K562 (cell line): ENCODE results near the gene ZNRD2. TPM values are rescaled to one million over a fixed set of nuclear protein-coding genes. Genes with fewer than 3 reads are reported as not detected.

ENCODE experiments used
- ATAC-seq: fragments of 200-7000 bp; cut with Tn5 transposase; 3 replicates; pipeline ENCODE4 v1.9.1; 2020; ENCODE audit warnings: moderate library complexity
- BruUV-seq: library from RNA; stranded (reverse); fragments of 400-500 nt; replicated peaks from 2 replicates; lab custom pipeline; 2021; lab: Mats Ljungman, UMichigan
- CTCF ChIA-PET: fragments of 300-600 bp; formaldehyde crosslinking; extraction: SDS; loops from one replicate; lab custom pipeline; 2021; ENCODE audit warnings: low intra/inter-chr PET ratio; lab: Yijun Ruan, JAX
- POLR2A ChIA-PET: fragments of 300-600, 350-650 bp; sonication (Branson Sonifier 250); formaldehyde crosslinking; extraction: SDS; loops from one replicate; lab custom pipeline; 2021; ENCODE audit warnings: antibody characterized with exemption, inconsistent platforms; lab: Yijun Ruan, JAX
- DNase-seq, 4 experiments: peaks; one replicate each; pipeline versions ENCODE4 v3.0.0 to v3.0.0-alpha.2; 2011 to 2018; ENCODE audit warnings: low spot score in 3 of 4, mixed read lengths in 3 of 4; ENCODE audit errors: extremely low read depth in 1 of 4
- FAIRE-seq: peaks from 2 replicates; lab custom pipeline; 2011; peaks lifted over from hg19 to GRCh38; lab: Jason Lieb, UNC
- H2AFZ ChIP-seq: 2 replicates; pipeline ENCODE4 v1.6.0; 2011; ENCODE audit warnings: low read depth, low read length, control low read depth, inconsistent platforms
- H3K27ac ChIP-seq: fragments of 200-600 bp; 3 replicates; pipeline ENCODE4 v1.8.0; 2011; ENCODE audit warnings: low read depth, mild to moderate bottlenecking, control low read depth, inconsistent platforms, low read length, moderate library complexity, mixed read lengths; ENCODE audit errors: extremely low read depth
- H3K27me3 ChIP-seq, 2 experiments: fragments of 300-600 bp in 1 of 2; 2 replicates in 1 of 2; 3 replicates in 1 of 2; pipeline versions ENCODE4 v1.6.0 to v1.8.0; 2011; ENCODE audit warnings: inconsistent platforms in 2 of 2, low read length in 2 of 2, mild to moderate bottlenecking in 1 of 2, mixed read lengths in 1 of 2, moderate library complexity in 1 of 2; ENCODE audit not compliant: control insufficient read depth in 2 of 2, insufficient read depth in 2 of 2
- H3K36me3 ChIP-seq: fragments of 300-600 bp; 3 replicates; pipeline ENCODE4 v1.8.0; 2011; ENCODE audit warnings: mild to moderate bottlenecking, low read length, inconsistent platforms; ENCODE audit not compliant: control insufficient read depth, insufficient read depth
- H3K4me1 ChIP-seq, 2 experiments: fragments of 200-600 bp in 1 of 2; replicated peaks in 1 of 2; 2 replicates in 1 of 2; 3 replicates in 1 of 2; pipeline versions ENCODE4 v1.5.1 to v1.8.0; 2011; ENCODE audit warnings: inconsistent platforms in 2 of 2, low read length in 2 of 2, mild to moderate bottlenecking in 1 of 2, mixed read lengths in 1 of 2, moderate library complexity in 1 of 2; ENCODE audit not compliant: control insufficient read depth in 2 of 2, insufficient read depth in 2 of 2
- H3K4me2 ChIP-seq: 2 replicates; pipeline ENCODE4 v1.6.1; 2011; ENCODE audit warnings: low read length, control low read depth, inconsistent platforms, mixed read lengths; ENCODE audit not compliant: insufficient read depth
- H3K4me3 ChIP-seq: fragments of 200-600 bp; sonication (generic), shearing (Covaris generic); 2 replicates; pipeline ENCODE4 v1.5.1; 2016; ENCODE audit warnings: control low read depth, inconsistent platforms
- H3K79me2 ChIP-seq: fragments of 200-600 bp; 3 replicates; pipeline ENCODE4 v1.8.0; 2011; ENCODE audit warnings: low read length, inconsistent platforms; ENCODE audit not compliant: control insufficient read depth, insufficient read depth
- H3K9ac ChIP-seq, 2 experiments: 2 replicates each; pipeline versions ENCODE4 v1.6.0 to v1.6.1; 2011; ENCODE audit warnings: low read depth in 2 of 2, low read length in 2 of 2, control low read depth in 1 of 2, inconsistent platforms in 1 of 2, mild to moderate bottlenecking in 1 of 2, mixed read lengths in 1 of 2; ENCODE audit not compliant: insufficient read depth in 1 of 2
- H3K9me1 ChIP-seq: one replicate; pipeline ENCODE4 v1.6.0; 2011; ENCODE audit warnings: inconsistent platforms, mild to moderate bottlenecking, low read length, moderate library complexity; ENCODE audit not compliant: control insufficient read depth, insufficient read depth
- H3K9me3 ChIP-seq: replicated peaks from 2 replicates; pipeline ENCODE4 v1.5.1; 2011; ENCODE audit warnings: low read depth, low read length, inconsistent platforms; ENCODE audit not compliant: control insufficient read depth, insufficient read depth
- H4K20me1 ChIP-seq: replicated peaks from 2 replicates; pipeline ENCODE4 v1.6.1; 2011; ENCODE audit warnings: low read length, inconsistent platforms, mixed read lengths; ENCODE audit not compliant: control insufficient read depth, insufficient read depth
- ARID4B ChIP-seq: sonication (generic); formaldehyde crosslinking; IDR thresholded peaks from 2 replicates; pipeline ENCODE4 v1.8.0; 2022; ENCODE audit warnings: mild to moderate bottlenecking, missing genetic modification reagents
- CBX3 ChIP-seq, 2 experiments: IDR thresholded peaks; 1 replicate in 1 of 2; 2 replicates in 1 of 2; pipeline ENCODE4 v1.6.1; 2012; ENCODE audit warnings: inconsistent platforms in 2 of 2, low read length in 2 of 2, borderline replicate concordance in 1 of 2, control low read depth in 1 of 2
- CTCFL ChIP-seq: IDR thresholded peaks from 2 replicates; pipeline ENCODE4 v1.6.1; 2011; ENCODE audit warnings: borderline replicate concordance, low read depth, mild to moderate bottlenecking, moderate library complexity, low read length; ENCODE audit not compliant: insufficient read depth, poor library complexity, severe bottlenecking
- ERF ChIP-seq: fragments of 450-650 bp; formaldehyde crosslinking; IDR thresholded peaks from 2 replicates; pipeline ENCODE4 v1.4.0; 2020; ENCODE audit warnings: mild to moderate bottlenecking, mixed read lengths
- GABPB1 ChIP-seq: sonication (generic); formaldehyde crosslinking; IDR thresholded peaks from 2 replicates; pipeline ENCODE4 v1.8.0; 2022; ENCODE audit warnings: mild to moderate bottlenecking, missing genetic modification reagents
- HNRNPL ChIP-seq: fragments of 200-400 bp; formaldehyde crosslinking; IDR thresholded peaks from 2 replicates; pipeline ENCODE4 v1.6.1; 2017; ENCODE audit warnings: low read depth, mild to moderate bottlenecking, low read length
- KAT8 ChIP-seq: fragments of 450-650 bp; IDR thresholded peaks from 2 replicates; pipeline ENCODE4 v1.6.1; 2016; ENCODE audit warnings: low read depth, mild to moderate bottlenecking
- MBD2 ChIP-seq: sonication (generic); IDR thresholded peaks from 2 replicates; pipeline ENCODE4 v1.6.1; 2016; ENCODE audit warnings: low read depth, borderline replicate concordance
- NR4A1 ChIP-seq, 2 experiments: fragments of 250-450 bp in 1 of 2; fragments of 450-650 bp in 1 of 2; sonication (Bioruptor Pico) in 1 of 2; IDR thresholded peaks; 2 replicates each; pipeline versions ENCODE4 v1.4.0 to v1.6.1; 2016 to 2020; ENCODE audit warnings: mild to moderate bottlenecking in 2 of 2, missing compliant biosample characterization in 1 of 2, missing genetic modification characterization in 1 of 2, moderate library complexity in 1 of 2
- SP2 ChIP-seq: IDR thresholded peaks from 2 replicates; pipeline ENCODE4 v1.6.1; 2011; ENCODE audit warnings: mild to moderate bottlenecking, low read depth, low read length, moderate library complexity; ENCODE audit not compliant: poor library complexity, severe bottlenecking; ENCODE audit errors: extremely low read depth
- STAG1 ChIP-seq: sonication (generic); formaldehyde crosslinking; IDR thresholded peaks from 2 replicates; pipeline ENCODE4 v1.5.0; 2020; ENCODE audit warnings: missing genetic modification reagents, borderline replicate concordance
- XRCC4 ChIP-seq: IDR thresholded peaks from one replicate; pipeline ENCODE4 v1.6.1; 2011; ENCODE audit not compliant: insufficient read depth, insufficient read length; ENCODE audit errors: extremely low read depth
- ZNF197 ChIP-seq: fragments of 200-800 bp; sonication (Bioruptor generic); IDR thresholded peaks from 2 replicates; pipeline ENCODE4 v1.6.1; 2016; ENCODE audit warnings: low read depth, missing genetic modification characterization, missing compliant biosample characterization
- WGBS: fragments of 100-300 bp; shearing (Covaris generic); methylation state at CpG from one replicate; pipeline ENCODE4 v1.1.6; 2016; ENCODE audit warnings: low coverage, mixed read lengths; ENCODE audit not compliant: insufficient coverage; ENCODE audit errors: missing lambda C conversion rate; 5-methylcytosine and 5-hydroxymethylcytosine counted together
- in situ Hi-C: fragments of 300-500 bp; cut with MboI; formaldehyde crosslinking; loops from 4 replicates; pipeline ENCODE4 v1.15.0; 2018; ENCODE audit warnings: inconsistent platforms, mixed read lengths
- intact Hi-C: fragments of 100-400 bp; cut with micrococcal nuclease; formaldehyde crosslinking; loops from 2 replicates; pipeline ENCODE4 v1.14.2; 2022
- polyA plus RNA-seq, 8 experiments: library from polyadenylated mRNA; depleted of rRNA in 4 of 8; stranded (reverse) in 5 of 8; unstranded in 3 of 8; fragments of >200 nt; fragmentation: Nextera tagmentation in 2 of 8; fragmentation: Illumina TruSeq in 1 of 8; extraction: Ambion mirVana in 2 of 8; extraction: Trizol in 1 of 8; gene quantifications; 2 replicates each; pipeline versions ENCODE4 v1.2.1 to v1.2.3, GENCODE V29; 2011 to 2014; ENCODE audit warnings: inconsistent platforms in 1 of 8, missing spikeins in 1 of 8
- total RNA-seq, 7 experiments: library from RNA; depleted of rRNA in 6 of 7; stranded (reverse); fragments of >200 nt in 6 of 7; fragmentation: Illumina TruSeq in 2 of 7; extraction: Trizol in 2 of 7; gene quantifications; 2 replicates each; pipeline versions ENCODE4 v1.2.1 to v1.2.3, GENCODE V29; 2011 to 2021; ENCODE audit warnings: low replicate concordance in 1 of 7

ZNRD2 gene
- total and polyA plus RNA-seq, 9 of the 15 experiments (the other 6 are each of a cell fraction or from before 2014, with no cell fraction given), result 13.4 to 129 (median 60.4) TPM

GRCh38 chr11:65573391-65574079, 3.3 kb downstream of the ZNRD2 start:
- no peak for ATAC-seq
- CTCF ChIA-PET, result interaction anchor here (6.5 kb wide), 1 partner anchor 33 kb away, joined by 63 read pairs; no protein-coding TSS in a partner anchor
- intact Hi-C loops (loop anchor here (1.0 to 5.0 kb wide), 4 partner anchors 15 to 101 kb away; partner anchors contain the start of genes SCYL1 and SIPA1), in situ Hi-C loops (no loop called here)
- H3K4me3 ChIP-seq, result peak overlapping the region; percentile 88; the same call in 1 of the 2 replicates
- peaks cover 78% of the 10 kb centered on the region for H3K79me2 ChIP-seq
- H3K4me2 ChIP-seq, result peak overlapping the region; percentile 99
- DNase-seq, result no peak
- no peak for FAIRE-seq
- 79% methylated on average over 21 of the region's 22 CpGs for WGBS
- peak overlapping the region; percentile 30; the same call in 1 of the 3 replicates for H3K27ac ChIP-seq
- H3K27me3 ChIP-seq, result no peaks in the 10 kb centered on the region; a peak in 1 of 5 replicates
- peaks cover 63 to 91% of the 10 kb centered on the region in 2 experiments for H3K4me1 ChIP-seq
- H3K9me3 ChIP-seq, result no peaks in the 10 kb centered on the region
- H3K9me1 ChIP-seq, result peaks cover 5% of the 10 kb centered on the region
- POLR2A ChIA-PET, result interaction anchor here (0.6 to 4.7 kb wide), 8 partner anchors 13 to 327 kb away, joined by 3 to 35 read pairs (median 5); partner anchors contain the start of genes FOSL1, MALAT1 and NEAT1
- H4K20me1 ChIP-seq, result peaks cover 6% of the 10 kb centered on the region
- BruUV-seq, result no TSS peak
- H3K36me3 ChIP-seq, result peaks cover 25% of the 10 kb centered on the region
- no peak overlapping the region for H2AFZ ChIP-seq
- peak overlapping the region; percentile 41 to 89; a peak in 3 of 4 replicates for H3K9ac ChIP-seq
- TF ChIP-seq MBD2 (no peak), ERF (CRISPR knock-in tag) (no peak), XRCC4 (no peak), KAT8 (no peak), NR4A1 (CRISPR knock-in tag; IDR thresholded peaks at IDR 0.05) (0 out of 2 replicates have a peak, but pooled peaks have one; percentile 71), NR4A1 (tag; IDR thresholded peaks at IDR 0.05) (no peak), CTCFL (no peak), ARID4B (0 out of 2 replicates have a peak, but pooled peaks have one; percentile 10), ZNF197 (CRISPR knock-in tag) (no peak), SP2 (no peak), GABPB1 (CRISPR knock-in tag) (no peak), STAG1 (peak; percentile 25; the same call in 1 of the 2 replicates), HNRNPL (no peak), CBX3 (IDR thresholded peaks at IDR 0.05; ENCODE audit: borderline replicate concordance in 1 of 2, low read length in 2 of 2) (no peak)
